GM19025 (cell line): ENCODE data around the gene OR2T34.
"Not testable (repeated sequence)": the region's sequence is repeated elsewhere in the genome, so short reads cannot be mapped to it uniquely, and the experiment has no call there.

Experiments
- ATAC-seq: cut with Tn5 transposase; IDR thresholded peaks from one replicate; pipeline ENCODE4 v1.9.1; 2021; ENCODE audit warnings: mild to moderate bottlenecking, low read depth, moderate library complexity; ENCODE audit not compliant: unreplicated experiment

The OR2T34 gene

GRCh38 chr1:248574657-248575056, at the start of gene OR2T34:
Gene OR2T34, minus strand, starts transcription at chr1:248574757. Its CDS starts 0 bp downstream, at chr1:248574757.
- not testable (repeated sequence) for ATAC-seq

GRCh38 chr1:248622570-248623001, 48.0 kb upstream of the OR2T34 start:
- peak; percentile 88 for ATAC-seq

DNA sequence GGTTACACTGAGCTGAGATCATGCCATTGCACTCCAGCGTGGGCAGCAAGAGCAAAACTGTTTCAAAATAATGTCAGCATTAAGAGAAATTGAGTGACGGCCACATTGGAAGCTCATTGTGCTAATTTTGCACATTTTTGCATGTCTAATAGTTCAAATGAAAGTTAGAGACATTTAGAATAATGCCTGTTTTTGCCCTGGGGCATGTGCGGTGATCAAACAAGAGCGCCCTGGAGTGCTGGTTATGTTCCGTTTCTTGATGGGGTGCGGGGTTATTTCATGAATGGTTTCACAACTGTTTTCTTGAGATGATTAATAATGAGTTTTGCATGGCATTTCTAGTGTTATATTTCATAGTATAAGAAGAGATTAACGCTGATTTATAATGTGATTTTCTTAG, 47.2 kb upstream of the OR2T34 start:
- ATAC-seq: no peak

DNA sequence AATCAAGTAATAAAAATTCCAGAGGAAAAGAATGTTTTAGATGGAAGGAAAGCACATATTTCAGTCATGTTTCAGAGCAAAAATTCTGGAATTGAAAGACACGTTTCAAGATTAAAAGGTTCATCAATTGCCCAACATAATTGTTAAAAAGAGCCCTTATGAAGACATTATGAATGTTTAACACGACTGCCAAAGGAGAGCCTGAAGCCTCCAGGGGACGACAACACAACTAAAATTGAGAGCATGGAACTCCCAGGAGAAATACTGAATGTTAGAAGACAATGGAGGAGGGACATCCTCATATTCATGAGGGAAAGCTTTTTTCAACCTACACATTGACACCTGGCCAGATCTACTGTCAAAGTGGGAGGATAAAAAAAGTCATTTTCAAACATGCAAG, 44.3 kb upstream of the OR2T34 start:
- no peak for ATAC-seq

DNA sequence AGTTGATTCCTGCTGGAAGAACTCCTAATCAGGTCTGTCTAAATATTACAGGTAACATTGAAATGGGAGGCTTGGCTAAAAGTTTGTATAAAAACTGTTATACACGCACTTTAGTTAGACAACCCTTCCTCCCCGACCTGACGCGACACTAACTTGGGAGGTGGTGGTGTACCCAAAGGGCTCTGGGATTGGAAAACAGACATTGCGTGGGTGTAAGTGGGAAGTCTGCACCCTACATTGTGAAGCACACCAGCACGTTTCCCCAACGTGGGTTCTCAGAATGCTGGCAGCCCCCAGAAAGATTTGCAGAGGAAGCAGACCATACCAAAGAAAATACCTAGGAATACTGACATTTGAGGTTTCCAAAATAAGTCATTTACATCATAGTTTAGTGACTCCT, 43.6 kb upstream of the OR2T34 start:
- no peak for ATAC-seq

DNA sequence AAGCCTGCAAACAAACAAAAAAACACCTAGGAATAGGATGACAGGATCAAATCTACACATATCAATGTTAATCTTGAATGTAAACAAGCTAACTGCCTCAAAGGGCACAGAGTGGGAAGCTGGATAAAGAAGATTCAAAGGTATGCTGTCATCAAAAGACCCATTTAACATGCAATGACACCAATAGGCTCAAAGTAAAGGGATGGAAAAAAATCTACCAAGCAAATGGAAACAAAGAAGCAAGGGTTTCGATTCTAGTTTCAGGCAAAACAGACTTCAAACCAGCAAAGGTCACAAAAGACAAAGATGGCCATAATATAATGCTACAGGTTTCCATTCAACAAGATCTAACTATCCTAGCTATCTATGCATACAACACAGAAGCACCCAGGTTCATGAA, 39.2 kb upstream of the OR2T34 start:
- ATAC-seq: no peak

DNA sequence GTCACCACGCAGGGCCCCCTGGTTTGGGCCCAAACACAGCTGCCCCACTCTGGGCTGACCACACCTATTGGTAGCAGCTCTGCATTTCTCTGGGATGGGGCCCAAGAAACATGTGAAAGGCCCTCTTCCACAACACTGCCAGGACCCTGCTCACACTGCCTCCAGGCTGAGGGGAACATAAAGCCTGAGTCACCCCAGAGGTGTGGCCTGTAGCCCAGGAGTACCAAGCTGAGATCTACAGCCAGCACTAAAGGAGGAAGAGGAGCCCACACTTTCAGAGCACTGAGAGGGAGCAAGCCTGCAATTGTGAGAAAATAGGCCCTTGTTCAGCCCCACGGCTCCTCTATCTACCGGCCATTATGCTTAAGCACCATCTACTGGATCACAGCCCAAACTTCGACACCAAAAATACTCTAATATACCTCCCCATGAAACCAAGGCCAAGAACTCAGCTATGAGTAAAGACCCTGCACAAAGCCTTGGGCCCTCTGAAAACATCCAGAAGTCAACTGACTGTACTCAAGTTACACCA, 37.4 kb upstream of the OR2T34 start:
- no peak for ATAC-seq

- ATAC-seq: no peak
These were observed 35.7 kb upstream of the OR2T34 start for GRCh38 chr1:248610301-248610700.

GRCh38 chr1:248599396-248599795, 24.8 kb upstream of the OR2T34 start:
- no peak for ATAC-seq

- ATAC-seq: no peak
These were observed 23.0 kb upstream of the OR2T34 start, which contains the start of gene OR2T10 for GRCh38 chr1:248597589-248597988. Gene OR2T10, minus strand, starts transcription at chr1:248597700. Its CDS starts 3,932 bp downstream, at chr1:248593768.

DNA sequence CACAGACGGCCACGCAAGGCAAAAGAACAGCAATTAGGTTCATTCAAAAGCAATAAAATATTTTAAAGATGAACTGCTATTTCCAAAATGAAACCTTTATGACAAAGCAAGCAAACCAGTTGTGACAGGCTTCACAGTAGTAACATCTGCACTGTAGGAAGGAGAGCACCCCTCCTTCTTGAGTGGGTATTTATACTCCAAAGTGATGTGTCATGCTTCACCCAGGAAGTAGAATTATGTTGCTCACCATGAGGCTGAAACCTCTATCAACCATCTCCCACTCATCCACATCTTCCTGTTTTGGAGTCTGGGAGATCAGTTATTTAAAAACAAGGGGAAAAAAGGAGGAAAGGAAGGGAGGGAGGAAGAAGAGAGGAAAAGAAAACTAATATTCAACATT, 22.1 kb upstream of the OR2T34 start:
- ATAC-seq: no peak

DNA sequence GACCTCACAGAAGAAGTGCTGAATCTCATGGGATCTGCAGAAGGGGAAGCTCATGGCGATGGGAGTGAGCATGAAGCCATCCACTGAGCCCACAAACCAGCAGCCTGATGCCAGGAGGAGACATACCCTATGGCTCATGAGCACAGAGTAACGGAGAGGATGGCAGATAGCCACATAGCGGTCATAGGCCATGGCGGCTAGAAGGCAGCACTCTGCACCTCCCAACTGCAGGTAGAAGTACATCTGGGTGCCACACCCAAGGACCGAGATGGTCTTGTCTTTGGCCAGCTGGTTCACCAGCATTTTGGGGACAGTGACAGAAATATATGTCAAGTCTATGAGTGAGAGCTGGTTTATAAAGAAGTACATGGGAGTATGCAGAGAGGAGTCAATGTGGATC, 18.7 kb upstream of the OR2T34 start:
- ATAC-seq: no peak

GRCh38 chr1:248592655-248593054, 18.1 kb upstream of the OR2T34 start:
- ATAC-seq: no peak

- no peak for ATAC-seq
These were observed 15.5 kb upstream of the OR2T34 start for GRCh38 chr1:248590055-248590454.

DNA sequence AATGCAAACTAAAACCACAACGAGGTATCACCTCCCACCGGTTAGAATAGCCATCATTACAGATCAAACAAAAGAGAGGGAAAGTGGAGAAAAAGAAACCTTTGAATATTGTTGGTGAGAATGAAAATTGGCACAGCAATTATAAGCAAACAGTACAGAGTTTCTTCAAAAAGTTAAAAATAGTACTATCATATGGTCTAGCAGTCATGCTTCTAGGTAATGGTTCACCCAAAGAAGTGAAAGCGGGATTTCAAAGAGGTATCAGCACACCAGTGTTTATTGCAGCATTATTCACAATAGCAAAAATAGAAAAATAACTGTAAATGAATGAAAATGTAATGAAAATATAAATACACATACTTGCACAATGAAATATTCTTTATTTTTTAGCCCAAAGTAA, 14.8 kb upstream of the OR2T34 start:
- no peak for ATAC-seq

- no peak for ATAC-seq
These were observed 10.7 kb upstream of the OR2T34 start for GRCh38 chr1:248585266-248585665.

- no peak for ATAC-seq
These were observed 1.9 kb upstream of the OR2T34 start for GRCh38 chr1:248576260-248576980.

GRCh38 chr1:248573856-248574255, 701 bp downstream of the OR2T34 start:
- not testable (repeated sequence) for ATAC-seq

DNA sequence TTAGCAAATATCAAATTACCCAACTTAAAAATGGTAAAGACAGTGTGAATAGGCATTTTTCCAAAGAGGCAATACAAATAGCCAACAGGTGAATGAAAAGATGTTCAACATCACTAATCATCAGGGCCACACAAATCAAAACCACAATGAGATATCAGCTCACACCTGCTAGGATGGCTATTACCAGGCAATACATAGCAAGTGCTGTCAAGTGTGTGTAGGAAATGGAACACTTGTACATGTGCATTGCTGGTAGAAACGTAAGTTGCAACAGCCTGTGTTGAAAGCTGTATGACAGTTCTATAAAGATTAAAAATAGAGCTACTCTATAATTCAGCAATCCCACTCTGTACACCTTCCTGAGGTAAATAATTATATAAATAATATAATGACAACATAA, 2.5 kb downstream of the OR2T34 start:
- ATAC-seq: not testable (repeated sequence)

- ATAC-seq: not testable (repeated sequence)
These were observed 3.7 kb downstream of the OR2T34 start for GRCh38 chr1:248570811-248571210.

- ATAC-seq: not testable (repeated sequence)
These were observed 5.5 kb downstream of the OR2T34 start for GRCh38 chr1:248569049-248569448.
